NB4 (cell line): ENCODE measurements around the gene PHACTR1.

Experiments used
- POLR2A ChIP-seq: IDR thresholded peaks from 2 replicates; pipeline ENCODE4 v1.6.1; 2011; ENCODE audit warnings: mild to moderate bottlenecking; ENCODE audit not compliant: insufficient read length; ENCODE audit errors: extremely low read depth
- TF ChIP-seq, protein P1 (sequence below): IDR thresholded peaks from one replicate; pipeline ENCODE4 v1.5.1; 2012; ENCODE audit warnings: low read depth, low read length

DNA sequence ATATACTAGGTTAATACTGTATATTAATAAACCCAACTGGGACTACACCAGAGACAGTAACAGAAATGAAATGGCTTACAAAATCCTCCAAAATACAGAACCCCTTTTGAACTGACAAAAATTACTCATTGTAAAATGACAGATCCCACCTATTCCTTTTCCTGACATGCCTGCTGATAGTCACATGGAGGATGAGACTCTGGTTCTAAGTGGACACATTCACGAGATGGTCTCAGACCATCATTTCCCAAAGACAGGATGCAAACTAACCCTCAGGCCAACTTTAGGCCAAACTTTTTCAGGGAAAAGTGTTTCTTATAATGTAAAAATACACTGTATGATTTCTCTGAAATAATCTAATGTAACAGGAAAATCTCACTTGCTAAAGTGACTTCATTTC, 589.2 kb downstream of the PHACTR1 start:
- TF ChIP-seq, protein P1, sequence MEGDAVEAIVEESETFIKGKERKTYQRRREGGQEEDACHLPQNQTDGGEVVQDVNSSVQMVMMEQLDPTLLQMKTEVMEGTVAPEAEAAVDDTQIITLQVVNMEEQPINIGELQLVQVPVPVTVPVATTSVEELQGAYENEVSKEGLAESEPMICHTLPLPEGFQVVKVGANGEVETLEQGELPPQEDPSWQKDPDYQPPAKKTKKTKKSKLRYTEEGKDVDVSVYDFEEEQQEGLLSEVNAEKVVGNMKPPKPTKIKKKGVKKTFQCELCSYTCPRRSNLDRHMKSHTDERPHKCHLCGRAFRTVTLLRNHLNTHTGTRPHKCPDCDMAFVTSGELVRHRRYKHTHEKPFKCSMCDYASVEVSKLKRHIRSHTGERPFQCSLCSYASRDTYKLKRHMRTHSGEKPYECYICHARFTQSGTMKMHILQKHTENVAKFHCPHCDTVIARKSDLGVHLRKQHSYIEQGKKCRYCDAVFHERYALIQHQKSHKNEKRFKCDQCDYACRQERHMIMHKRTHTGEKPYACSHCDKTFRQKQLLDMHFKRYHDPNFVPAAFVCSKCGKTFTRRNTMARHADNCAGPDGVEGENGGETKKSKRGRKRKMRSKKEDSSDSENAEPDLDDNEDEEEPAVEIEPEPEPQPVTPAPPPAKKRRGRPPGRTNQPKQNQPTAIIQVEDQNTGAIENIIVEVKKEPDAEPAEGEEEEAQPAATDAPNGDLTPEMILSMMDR = no peak
- no peak for TF ChIP-seq POLR2A
